Measurements from ENCODE around the gene LMAN1L. TPM values are rescaled to one million over a fixed set of nuclear protein-coding genes. Genes with fewer than 3 reads are reported as not detected.

Gene LMAN1L
- total and polyA plus RNA-seq, 4 donors, result 0.08 TPM; not detected in 3

GRCh38 chr15:74845208-74845568 is 32.6 kb downstream of the LMAN1L start:
- Histone ChIP-seq H3K9ac (ENCODE audit: low read depth in 1 of 2, low read length in 2 of 2) (no peak overlapping the region), H3K36me3 (ENCODE audit: control insufficient read depth in 4 of 4, insufficient read depth in 3 of 4, low read depth in 1 of 4, low read length in 3 of 4) (peaks cover 5 to 29% (median 10%) of the 10 kb centered on the region in 4 donors), H3K27me3 (ENCODE audit: control insufficient read depth in 4 of 4, insufficient read depth in 4 of 4, low read length in 3 of 4) (no peaks in the 10 kb centered on the region), H3K4me1 (ENCODE audit: control insufficient read depth in 4 of 4, insufficient read depth in 4 of 4, low read length in 3 of 4) (peaks cover 5 to 25% (median 15%) of the 10 kb centered on the region in 4 donors), H3K4me3 (ENCODE audit: low read depth in 1 of 3, low read length in 3 of 3) (no peak overlapping the region), H3K27ac (ENCODE audit: low read depth in 1 of 2, low read length in 2 of 2) (no peak overlapping the region), H3K9me3 (ENCODE audit: control insufficient read depth in 4 of 4, low read length in 3 of 4) (no peaks in the 10 kb centered on the region)
- 76% methylated on average over 5 of the region's 5 CpGs for WGBS
- no peak for TF ChIP-seq YY1 (IDR thresholded peaks at IDR 0.05)
- no peak for TF ChIP-seq SP1 (IDR thresholded peaks at IDR 0.05)
- TF ChIP-seq JUND (IDR thresholded peaks at IDR 0.05), result no peak
- no peak for TF ChIP-seq HNF4G (IDR thresholded peaks at IDR 0.05)
- no peak for DNase-seq (ENCODE audit: low spot score)

DNA sequence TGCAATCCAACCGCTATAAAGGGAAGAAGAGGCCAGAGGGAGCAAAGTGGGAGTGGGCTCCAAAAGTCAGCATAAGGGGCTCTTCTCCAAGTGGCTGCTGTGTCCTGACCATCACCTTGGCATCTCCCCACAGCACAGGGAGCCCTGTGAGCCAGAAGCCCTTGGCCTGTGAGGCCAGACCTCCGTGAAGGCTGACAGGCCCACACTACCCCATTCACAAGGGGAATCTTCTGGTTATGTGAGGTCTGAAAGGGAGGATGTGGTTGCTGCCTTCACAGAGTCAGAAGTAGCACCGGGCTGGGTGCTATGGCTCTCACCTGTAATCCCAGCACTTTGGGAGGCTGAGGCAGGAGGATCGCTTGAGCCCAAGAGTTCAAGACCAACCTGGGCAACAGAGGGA is 32.9 kb downstream of the LMAN1L start:
- no peaks in the 10 kb centered on the region for H3K27me3 ChIP-seq (ENCODE audit: control insufficient read depth in 4 of 4, insufficient read depth in 4 of 4, low read length in 3 of 4)
- H3K9me3 ChIP-seq (ENCODE audit: control insufficient read depth in 4 of 4, low read length in 3 of 4), result no peaks in the 10 kb centered on the region
- TF ChIP-seq EGR1 (IDR thresholded peaks at IDR 0.05; ENCODE audit: low read depth in 2 of 2), result no peak
- TF ChIP-seq SP1 (IDR thresholded peaks at IDR 0.05), result no peak
- TF ChIP-seq HNF4A (conservative IDR thresholded peaks at IDR 0.05), result no peak
- TF ChIP-seq RXRA (IDR thresholded peaks at IDR 0.05), result no peak
- TF ChIP-seq HNF4G (IDR thresholded peaks at IDR 0.05), result no peak
- TF ChIP-seq NR2F2 (IDR thresholded peaks at IDR 0.05), result no peak
- TF ChIP-seq JUND (IDR thresholded peaks at IDR 0.05), result no peak
- TF ChIP-seq MAX (IDR thresholded peaks at IDR 0.05), result no peak
- no peak for TF ChIP-seq FOXA2 (IDR thresholded peaks at IDR 0.05)
- TF ChIP-seq RAD21 (IDR thresholded peaks at IDR 0.05), result no peak
- TF ChIP-seq, protein P1, sequence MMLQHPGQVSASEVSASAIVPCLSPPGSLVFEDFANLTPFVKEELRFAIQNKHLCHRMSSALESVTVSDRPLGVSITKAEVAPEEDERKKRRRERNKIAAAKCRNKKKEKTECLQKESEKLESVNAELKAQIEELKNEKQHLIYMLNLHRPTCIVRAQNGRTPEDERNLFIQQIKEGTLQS (IDR thresholded peaks at IDR 0.05), result no peak
- no peak for TF ChIP-seq YY1 (IDR thresholded peaks at IDR 0.05)
- no peak for TF ChIP-seq TAF1 (conservative IDR thresholded peaks at IDR 0.05)
- TF ChIP-seq GABPA (IDR thresholded peaks at IDR 0.05 in 1 of 2, conservative IDR thresholded peaks at IDR 0.05 in 1 of 2), result no peak
- no peak for TF ChIP-seq REST (IDR thresholded peaks at IDR 0.05)
- peaks cover 6 to 33% (median 13%) of the 10 kb centered on the region in 4 donors for H3K36me3 ChIP-seq (ENCODE audit: control insufficient read depth in 4 of 4, insufficient read depth in 3 of 4, low read depth in 1 of 4, low read length in 3 of 4)
- DNase-seq (ENCODE audit: low spot score), result no peak
- no peak overlapping the region for H3K9ac ChIP-seq (ENCODE audit: low read depth in 1 of 2, low read length in 2 of 2)
- H3K4me3 ChIP-seq (ENCODE audit: low read depth in 1 of 3, low read length in 3 of 3), result no peak overlapping the region
- H3K27ac ChIP-seq (ENCODE audit: low read depth in 1 of 2, low read length in 2 of 2), result no peak overlapping the region
- 88% methylated on average over 4 of the region's 4 CpGs for WGBS
- H3K4me1 ChIP-seq (ENCODE audit: control insufficient read depth in 4 of 4, insufficient read depth in 4 of 4, low read length in 3 of 4), result peaks cover 5 to 25% (median 15%) of the 10 kb centered on the region in 4 donors

GRCh38 chr15:74847432-74847831 is 34.8 kb downstream of the LMAN1L start:
- Histone ChIP-seq H3K4me3 (ENCODE audit: low read depth in 1 of 3, low read length in 3 of 3) (no peak overlapping the region), H3K27me3 (ENCODE audit: control insufficient read depth in 4 of 4, insufficient read depth in 4 of 4, low read length in 3 of 4) (no peaks in the 10 kb centered on the region), H3K9ac (ENCODE audit: low read depth in 1 of 2, low read length in 2 of 2) (no peak overlapping the region), H3K27ac (ENCODE audit: low read depth in 1 of 2, low read length in 2 of 2) (no peak overlapping the region), H3K36me3 (ENCODE audit: control insufficient read depth in 4 of 4, insufficient read depth in 3 of 4, low read depth in 1 of 4, low read length in 3 of 4) (peaks cover 12 to 52% (median 28%) of the 10 kb centered on the region in 4 donors), H3K9me3 (ENCODE audit: control insufficient read depth in 4 of 4, low read length in 3 of 4) (no peaks in the 10 kb centered on the region), H3K4me1 (ENCODE audit: control insufficient read depth in 4 of 4, insufficient read depth in 4 of 4, low read length in 3 of 4) (peaks cover 5 to 18% (median 12%) of the 10 kb centered on the region in 4 donors)
- 80% methylated on average over 3 of the region's 3 CpGs for WGBS
- TF ChIP-seq REST (IDR thresholded peaks at IDR 0.05) (no peak), RAD21 (IDR thresholded peaks at IDR 0.05) (peak in 1 of 2 donors; percentile 17), HNF4G (IDR thresholded peaks at IDR 0.05) (no peak), GABPA (IDR thresholded peaks at IDR 0.05 in 1 of 2, conservative IDR thresholded peaks at IDR 0.05 in 1 of 2) (no peak)
- no peak for DNase-seq (ENCODE audit: low spot score)
